Peyer's patch (tissue), 4 donors: ENCODE measurements around the gene LGI4.

Experiments
- POLR2A ChIP-seq, 2 donors: fragments of 450-650 bp; IDR thresholded peaks; one replicate each; pipeline ENCODE4 v1.5.1; 2017; ENCODE audit warnings: antibody characterized with exemption in 2 of 2, mild to moderate bottlenecking in 2 of 2, moderate library complexity in 2 of 2
- TF ChIP-seq, protein P1 (sequence below), 6 experiments: fragments of 450-650 bp in 4 of 6; fragments of 200-600 bp in 2 of 6; sonication (generic) in 1 of 6; IDR thresholded peaks; one replicate each; pipeline ENCODE4 v1.5.1; 2017 to 2019; ENCODE audit warnings: antibody characterized with exemption in 6 of 6, mild to moderate bottlenecking in 3 of 6, moderate library complexity in 1 of 6

DNA sequence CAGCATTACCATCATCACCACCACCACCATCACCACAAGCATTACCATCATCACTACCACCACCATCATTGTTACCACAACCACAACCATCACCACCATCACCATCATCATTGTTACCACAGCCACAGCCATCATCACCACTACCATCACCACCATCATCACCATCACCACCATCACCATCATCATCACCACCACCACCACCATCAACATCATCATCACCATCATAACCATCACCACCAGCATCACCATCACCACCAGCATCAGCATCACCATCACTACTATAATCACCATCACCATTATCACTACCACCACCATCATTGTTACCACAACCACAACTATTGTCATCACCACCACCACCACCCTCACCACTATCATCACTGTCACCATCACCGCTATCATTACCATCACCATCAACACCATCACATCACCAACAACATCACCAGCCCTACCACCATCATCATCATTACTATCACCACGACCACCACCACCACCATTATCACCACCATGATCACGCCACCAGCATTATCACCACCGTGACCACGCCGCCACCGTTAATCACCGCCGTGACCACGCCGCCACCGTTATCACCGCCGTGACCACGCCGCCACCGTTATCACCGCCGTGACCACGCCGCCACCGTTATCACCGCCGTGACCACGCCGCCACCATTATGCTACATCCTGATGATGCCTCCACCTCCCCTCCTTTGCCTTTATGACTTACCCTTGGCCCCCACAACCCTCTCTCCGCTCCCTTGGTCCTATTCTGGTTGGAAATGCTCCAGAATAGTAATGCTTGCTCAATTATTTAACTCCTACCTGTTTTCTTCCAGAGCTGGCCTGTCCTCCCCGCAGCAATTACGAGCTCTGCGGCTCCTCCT is 29.2 kb downstream of the LGI4 start:
- TF ChIP-seq, protein P1, sequence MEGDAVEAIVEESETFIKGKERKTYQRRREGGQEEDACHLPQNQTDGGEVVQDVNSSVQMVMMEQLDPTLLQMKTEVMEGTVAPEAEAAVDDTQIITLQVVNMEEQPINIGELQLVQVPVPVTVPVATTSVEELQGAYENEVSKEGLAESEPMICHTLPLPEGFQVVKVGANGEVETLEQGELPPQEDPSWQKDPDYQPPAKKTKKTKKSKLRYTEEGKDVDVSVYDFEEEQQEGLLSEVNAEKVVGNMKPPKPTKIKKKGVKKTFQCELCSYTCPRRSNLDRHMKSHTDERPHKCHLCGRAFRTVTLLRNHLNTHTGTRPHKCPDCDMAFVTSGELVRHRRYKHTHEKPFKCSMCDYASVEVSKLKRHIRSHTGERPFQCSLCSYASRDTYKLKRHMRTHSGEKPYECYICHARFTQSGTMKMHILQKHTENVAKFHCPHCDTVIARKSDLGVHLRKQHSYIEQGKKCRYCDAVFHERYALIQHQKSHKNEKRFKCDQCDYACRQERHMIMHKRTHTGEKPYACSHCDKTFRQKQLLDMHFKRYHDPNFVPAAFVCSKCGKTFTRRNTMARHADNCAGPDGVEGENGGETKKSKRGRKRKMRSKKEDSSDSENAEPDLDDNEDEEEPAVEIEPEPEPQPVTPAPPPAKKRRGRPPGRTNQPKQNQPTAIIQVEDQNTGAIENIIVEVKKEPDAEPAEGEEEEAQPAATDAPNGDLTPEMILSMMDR (IDR thresholded peaks at IDR 0.05) = no peak
- TF ChIP-seq POLR2A (IDR thresholded peaks at IDR 0.05) = no peak
